GM20000 (cell line): ENCODE results near the gene DNTTIP2.
"Not testable (repeated sequence)": the region's sequence is repeated elsewhere in the genome, so short reads cannot be mapped to it uniquely, and the experiment has no call there.

Source experiments
- DNase-seq: peaks from one replicate; pipeline ENCODE4 v3.0.0; 2012; ENCODE audit warnings: low spot score
- CTCF ChIP-seq: IDR thresholded peaks from 2 replicates; pipeline ENCODE4 v1.5.1; 2012; ENCODE audit warnings: mild to moderate bottlenecking, control low read depth; ENCODE audit errors: extremely low read depth, missing control alignments

DNTTIP2 gene

DNA sequence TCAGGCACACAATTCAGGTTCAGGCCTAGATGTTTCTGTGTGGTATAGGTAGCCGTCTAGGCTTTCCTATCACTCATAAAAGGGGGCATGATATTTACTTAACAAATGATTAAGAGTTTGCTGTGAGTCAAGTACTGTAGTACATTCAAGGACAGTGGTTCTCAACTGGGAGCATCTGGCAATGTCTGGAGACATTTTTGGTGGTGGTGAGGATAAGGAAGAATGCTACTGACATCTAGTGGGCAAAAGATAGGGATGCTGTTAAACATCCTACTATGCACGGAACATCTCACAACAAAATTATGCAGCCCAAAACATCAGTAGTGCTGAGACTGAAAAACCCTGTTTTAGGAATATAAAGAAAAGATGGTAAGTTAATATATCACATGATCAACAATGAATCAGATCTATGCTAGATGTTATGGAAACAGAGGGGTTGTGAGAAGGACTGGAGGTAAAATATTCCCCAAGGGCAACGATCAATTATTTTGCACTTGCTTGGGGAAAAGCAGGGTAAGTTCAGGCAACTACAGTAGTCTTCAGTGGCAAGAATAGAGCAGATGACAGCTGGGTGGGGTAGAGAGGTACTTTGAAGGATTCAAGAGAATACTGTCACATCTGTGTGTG, 4.9 kb downstream of the DNTTIP2 start:
- DNase-seq, result no peak

GRCh38 chr1:93871366-93871765, 7.6 kb downstream of the DNTTIP2 start:
- DNase-seq, result no peak

More for the DNA sequence above, 4.9 kb downstream of the DNTTIP2 start:
- TF ChIP-seq CTCF, result peak; percentile 20

GRCh38 chr1:93869653-93870052, 9.4 kb downstream of the DNTTIP2 start:
- TF ChIP-seq CTCF, result no peak
- DNase-seq, result no peak

More at GRCh38 chr1:93871366-93871765, 7.6 kb downstream of the DNTTIP2 start:
- no peak for TF ChIP-seq CTCF

DNA sequence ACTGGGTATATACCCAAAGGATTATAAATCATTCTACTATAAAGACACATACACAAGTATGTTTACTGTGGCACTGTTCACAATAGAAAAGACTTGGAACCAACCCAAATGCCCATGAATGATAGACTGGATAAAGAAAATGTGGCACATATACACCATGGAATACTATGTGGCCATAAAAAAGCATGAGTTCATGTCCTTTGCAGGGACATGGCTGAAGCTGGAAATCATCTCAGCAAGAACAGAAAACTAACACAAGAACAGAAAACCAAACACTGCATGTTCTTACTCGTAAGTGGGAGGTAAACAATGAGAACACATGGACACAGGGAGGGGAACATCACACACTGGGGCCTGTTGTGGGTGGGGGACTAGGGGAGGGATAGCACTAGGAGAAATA, 10.5 kb downstream of the DNTTIP2 start:
- not testable (repeated sequence) for DNase-seq

DNA sequence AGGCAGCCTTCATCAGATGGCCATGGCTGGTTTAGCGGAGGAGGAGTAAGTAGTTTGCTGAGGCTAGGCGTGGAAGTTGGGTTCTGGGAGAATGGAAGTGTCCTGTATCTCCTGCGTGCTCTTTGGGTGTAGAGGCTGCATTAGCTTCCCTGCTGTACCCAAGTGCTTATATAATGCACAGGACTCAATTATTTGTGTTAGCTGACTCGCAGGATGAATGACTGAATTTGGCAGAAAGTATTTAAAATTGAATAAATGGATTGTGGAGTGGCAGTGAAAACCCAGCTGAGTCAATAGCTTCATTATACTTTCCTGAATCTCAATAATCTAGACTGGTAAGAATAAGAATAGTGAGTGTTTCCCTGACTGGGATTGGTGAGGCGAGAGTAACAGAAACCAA, 13.8 kb downstream of the DNTTIP2 start:
- no peak for DNase-seq
- no peak for TF ChIP-seq CTCF

- TF ChIP-seq CTCF, result no peak
- DNase-seq, result no peak
These were observed 14.8 kb downstream of the DNTTIP2 start for GRCh38 chr1:93864175-93864574.

DNA sequence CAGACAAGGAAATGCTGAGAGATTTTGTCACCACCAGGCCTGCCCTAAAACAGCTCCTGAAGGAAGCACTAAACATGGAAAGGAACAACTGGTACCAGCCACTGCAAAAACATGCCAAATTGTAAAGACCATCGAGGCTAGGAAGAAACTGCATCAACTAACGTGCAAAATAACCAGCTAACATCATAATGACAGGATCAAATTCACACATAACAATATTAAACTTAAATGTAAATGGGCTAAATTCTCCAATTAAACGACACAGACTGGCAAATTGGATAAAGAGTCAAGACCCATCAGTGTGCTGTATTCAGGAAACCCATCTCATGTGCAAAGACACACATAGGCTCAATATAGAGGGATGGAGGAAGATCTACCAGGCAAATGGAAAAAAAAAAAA, 21.4 kb downstream of the DNTTIP2 start:
- DNase-seq, result not testable (repeated sequence)

DNA sequence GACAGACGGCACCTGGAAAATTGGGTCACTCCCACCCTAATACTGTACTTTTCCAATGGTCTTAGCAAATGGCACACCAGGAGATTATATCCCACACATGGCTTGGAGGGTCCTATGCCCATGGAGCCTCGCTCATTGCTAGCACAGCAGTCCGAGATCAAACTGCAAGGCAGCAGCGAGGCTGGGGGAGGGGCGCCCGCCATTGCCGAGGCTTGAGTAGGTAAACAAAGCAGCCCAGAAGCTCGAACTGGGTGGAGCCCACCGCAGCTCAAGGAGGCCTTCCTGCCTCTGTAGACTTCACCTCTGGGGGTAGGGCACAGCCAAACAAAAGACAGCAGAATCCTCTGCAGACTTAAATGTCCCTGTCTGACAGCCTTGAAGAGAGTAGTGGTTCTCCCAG, 23.0 kb downstream of the DNTTIP2 start:
- DNase-seq, result not testable (repeated sequence)

DNA sequence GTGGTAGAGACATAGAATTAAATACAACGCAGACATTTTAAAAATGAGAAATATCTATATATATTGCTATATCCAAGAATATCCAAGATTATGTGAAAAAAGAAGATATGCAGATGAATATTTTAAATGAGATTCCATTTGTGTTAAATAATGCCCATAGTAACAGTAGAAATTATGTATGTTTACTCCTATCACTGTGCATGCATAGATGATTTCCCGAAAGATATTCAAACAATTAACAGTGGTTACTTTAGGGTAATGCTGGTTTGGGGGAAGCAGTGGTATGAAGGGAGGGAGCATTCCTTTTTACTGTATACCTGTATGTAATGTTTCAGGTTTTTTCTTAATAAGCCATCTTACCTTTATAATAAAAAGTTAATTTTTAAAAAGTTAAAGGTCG, 25.1 kb downstream of the DNTTIP2 start:
- TF ChIP-seq CTCF, result no peak
- DNase-seq, result no peak
